GM13977 (cell line): Measurements from ENCODE around the gene PARP15.

Experiments used
- DNase-seq: peaks from one replicate; pipeline ENCODE4 v3.0.0; 2012; ENCODE audit warnings: low spot score
- CTCF ChIP-seq: IDR thresholded peaks from 2 replicates; pipeline ENCODE4 v1.5.1; 2012; ENCODE audit warnings: mild to moderate bottlenecking, control low read depth; ENCODE audit not compliant: insufficient read depth; ENCODE audit errors: extremely low read depth, missing control alignments
- in situ Hi-C: fragments of 300-500 bp; cut with MboI; formaldehyde crosslinking; loops from one replicate; pipeline ENCODE4 v1.12.0; 2022; ENCODE audit warnings: low sequenced_read_pairs, low pct_unique_long_range_greater_than_20kb, mixed read lengths, inconsistent platforms; ENCODE audit not compliant: unreplicated experiment

Gene PARP15

GRCh38 chr3:122608916-122609315 lies 31.5 kb downstream of the PARP15 start:
- no peak for TF ChIP-seq CTCF
- no peak for DNase-seq
- in situ Hi-C loops: no loop called here

- in situ Hi-C loops: no loop called here
- TF ChIP-seq CTCF: no peak
- DNase-seq: peak; percentile 80
Observed at GRCh38 chr3:122609798-122610559, 32.5 kb downstream of the PARP15 start.

GRCh38 chr3:122612696-122613095 lies 35.2 kb downstream of the PARP15 start:
- no peak for DNase-seq
- TF ChIP-seq CTCF: no peak
- in situ Hi-C loops: no loop called here

GRCh38 chr3:122615303-122615702 lies 37.9 kb downstream of the PARP15 start:
- in situ Hi-C loops: no loop called here
- no peak for DNase-seq
- no peak for TF ChIP-seq CTCF

GRCh38 chr3:122618614-122619013 lies 41.2 kb downstream of the PARP15 start:
- no peak for DNase-seq
- in situ Hi-C loops: no loop called here
- no peak for TF ChIP-seq CTCF

- no peak for TF ChIP-seq CTCF
- no peak for DNase-seq
- in situ Hi-C loops: no loop called here
Observed at GRCh38 chr3:122619040-122619439, 41.6 kb downstream of the PARP15 start.

GRCh38 chr3:122620399-122620798 lies 42.9 kb downstream of the PARP15 start:
- no peak for DNase-seq
- in situ Hi-C loops: no loop called here
- no peak for TF ChIP-seq CTCF
